GM21786 (cell line): ENCODE results near the gene WDR17.
"Not testable (repeated sequence)": the region's sequence is repeated elsewhere in the genome, so short reads cannot be mapped to it uniquely, and the experiment has no call there.

ENCODE experiments used
- ATAC-seq: cut with Tn5 transposase; IDR thresholded peaks from one replicate; pipeline ENCODE4 v1.9.1; 2021; ENCODE audit not compliant: unreplicated experiment

Gene WDR17

GRCh38 chr4:176189891-176190795 is 124.5 kb downstream of the WDR17 start:
- no peak for ATAC-seq

- no peak for ATAC-seq
Observed at GRCh38 chr4:176191974-176192373, 126.3 kb downstream of the WDR17 start.

DNA sequence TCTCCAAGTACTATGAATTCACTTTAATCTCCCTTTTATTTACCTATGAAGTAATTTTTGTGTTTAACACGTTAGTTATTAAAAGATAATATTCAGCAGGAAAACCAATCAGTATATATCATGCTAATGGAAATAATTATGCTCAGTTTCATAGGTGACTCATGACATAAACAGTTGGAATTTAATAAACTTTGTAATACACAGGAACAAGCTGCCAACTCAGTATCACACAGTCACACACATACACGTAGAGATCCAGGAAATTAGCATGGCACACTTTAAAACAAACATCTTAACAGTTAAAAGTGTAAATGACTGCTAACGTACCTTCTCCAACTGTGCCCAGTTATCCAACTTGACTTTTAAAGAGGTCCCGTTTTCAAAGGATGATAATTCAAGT is 127.5 kb downstream of the WDR17 start:
- no peak for ATAC-seq

- no peak for ATAC-seq
Observed at GRCh38 chr4:176193938-176194337, 128.3 kb downstream of the WDR17 start.

DNA sequence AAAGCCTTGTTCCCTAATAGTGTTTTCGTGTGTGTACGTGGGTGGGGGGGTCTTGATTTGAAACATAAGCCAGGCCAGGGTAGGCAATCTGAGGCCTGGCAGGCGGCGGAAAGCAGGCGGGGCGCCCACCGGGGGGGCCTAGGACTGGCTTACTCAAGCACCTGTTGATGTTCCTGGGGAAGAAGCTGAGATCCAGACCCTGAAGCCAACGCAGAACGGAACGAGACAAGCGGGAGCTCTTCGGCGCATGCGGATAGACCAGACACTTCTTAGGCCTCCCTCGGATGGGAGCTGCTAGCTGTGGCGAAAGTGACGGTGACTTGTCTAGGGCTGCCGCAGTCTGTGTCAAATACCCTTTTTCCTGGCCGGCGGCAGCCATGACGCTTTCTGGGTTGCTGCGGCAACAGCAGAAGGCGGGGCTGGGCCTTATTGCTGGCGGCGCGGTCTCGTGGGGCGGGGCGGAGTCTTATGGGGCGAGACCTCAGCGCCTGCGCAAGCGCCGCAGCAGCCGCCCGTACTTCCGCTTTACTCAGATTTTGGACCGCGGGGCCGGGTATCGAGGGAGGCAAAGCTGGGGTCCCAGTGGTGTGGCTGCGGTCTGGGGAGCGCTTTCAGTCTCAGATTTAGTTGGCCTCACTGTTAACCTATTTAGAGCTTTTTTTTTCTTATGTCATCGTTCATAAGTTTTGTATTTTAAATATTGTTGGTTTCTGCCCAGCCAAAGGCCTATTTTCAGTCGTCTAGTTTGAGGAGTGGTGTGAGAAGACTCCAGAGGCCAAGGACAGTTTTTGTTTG is 129.7 kb downstream of the WDR17 start, which contains the start of gene SPATA4:
Gene SPATA4, minus strand, starts transcription at position 402 of the 795 bp plus-strand sequence. Its CDS starts 23 bp downstream, at position 379.
- peak; percentile 97 for ATAC-seq

DNA sequence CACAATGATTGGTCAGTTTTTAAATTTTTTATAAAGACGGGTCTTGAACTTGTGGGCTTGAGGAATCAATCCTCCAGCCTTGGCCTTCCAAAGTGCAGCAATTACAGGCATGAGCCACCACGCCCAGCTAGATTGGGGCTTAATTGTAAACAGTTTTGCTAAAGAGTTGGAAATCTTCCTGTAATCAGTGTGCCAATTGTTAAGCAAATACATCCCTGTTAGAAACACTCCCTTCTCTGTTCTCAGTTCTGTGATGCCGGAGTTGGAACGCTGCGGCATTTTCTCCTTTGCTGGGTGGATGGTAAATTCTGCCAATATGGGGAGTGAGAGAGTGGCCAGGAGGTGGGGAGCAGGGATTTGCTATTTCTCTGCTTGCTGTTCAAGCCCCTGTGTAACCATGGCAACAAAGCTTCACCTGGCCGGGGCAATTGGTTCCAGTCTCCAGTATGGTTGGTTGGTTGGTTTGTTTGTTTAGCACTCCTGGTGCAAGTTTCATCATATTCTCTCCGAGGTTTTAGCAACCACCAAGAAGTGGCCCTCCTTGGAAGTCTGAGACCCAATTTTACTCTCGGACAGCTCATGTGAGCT is 132.8 kb downstream of the WDR17 start:
- no peak for ATAC-seq

DNA sequence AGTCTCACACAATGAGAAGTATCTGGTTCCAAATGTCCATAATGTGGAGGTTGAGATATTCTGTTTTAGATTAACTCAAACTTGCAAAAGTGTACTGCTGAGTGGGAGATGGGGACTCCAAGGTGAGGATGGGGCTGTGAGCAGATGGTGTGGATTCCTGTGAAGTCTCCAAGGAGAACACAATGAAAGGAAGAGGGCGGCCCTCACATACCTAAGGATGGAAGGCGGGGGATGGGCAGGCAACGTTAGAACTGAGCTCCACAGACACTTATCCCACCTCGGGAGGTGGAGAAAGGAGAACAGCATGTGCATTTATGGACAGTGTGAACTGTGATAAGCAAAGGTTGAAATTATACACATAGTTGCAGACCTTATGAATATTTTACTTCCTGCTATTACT is 139.7 kb downstream of the WDR17 start:
- no peak for ATAC-seq

GRCh38 chr4:176207839-176208238 is 142.2 kb downstream of the WDR17 start:
- ATAC-seq, result no peak

- no peak for ATAC-seq
Observed at GRCh38 chr4:176209535-176209934, 143.9 kb downstream of the WDR17 start.

- ATAC-seq, result no peak
Observed at GRCh38 chr4:176210101-176210500, 144.5 kb downstream of the WDR17 start.

GRCh38 chr4:176210579-176211296 is 145.1 kb downstream of the WDR17 start:
- ATAC-seq, result no peak

DNA sequence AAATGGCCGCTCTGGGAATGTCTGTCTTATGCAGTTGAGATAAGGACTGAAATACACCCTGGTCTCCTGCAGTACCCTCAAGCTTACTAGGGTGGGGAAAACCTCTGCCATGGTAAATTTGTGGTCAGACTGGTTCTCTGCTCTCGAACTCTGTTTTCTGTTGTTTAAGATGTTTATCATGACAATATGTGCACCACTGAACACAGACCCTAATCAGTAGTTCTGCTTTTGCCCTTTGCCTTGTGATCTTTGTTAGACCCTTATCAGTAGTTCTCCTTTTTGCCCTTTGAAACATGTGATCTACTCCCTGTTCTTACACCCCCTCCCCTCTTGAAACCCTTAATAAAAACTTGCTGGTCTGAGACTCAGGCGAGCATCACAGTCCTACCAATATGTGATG is 146.7 kb downstream of the WDR17 start:
- ATAC-seq, result not testable (repeated sequence)

GRCh38 chr4:176217510-176217909 is 151.9 kb downstream of the WDR17 start:
- peak; percentile 67 for ATAC-seq

GRCh38 chr4:176222149-176222548 is 156.5 kb downstream of the WDR17 start:
- ATAC-seq, result no peak

DNA sequence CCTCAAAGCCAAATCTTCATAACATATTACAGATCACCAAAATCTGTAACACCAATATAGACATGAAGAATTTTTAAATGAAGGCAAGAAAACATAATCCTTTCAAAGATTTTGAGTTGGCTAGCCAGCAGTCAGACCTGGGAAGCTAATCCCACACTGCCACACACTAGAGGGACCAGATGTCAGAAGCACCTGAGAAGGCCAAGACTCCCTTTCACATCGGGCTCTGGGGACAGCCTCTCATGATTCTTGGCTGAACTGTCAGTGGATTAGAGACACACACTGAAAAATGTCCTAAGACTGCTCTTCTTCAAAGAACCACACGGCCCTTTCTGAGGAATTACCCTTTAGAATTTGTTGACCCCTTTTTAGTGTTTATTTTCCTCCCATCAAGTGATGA is 157.9 kb downstream of the WDR17 start:
- ATAC-seq, result no peak

DNA sequence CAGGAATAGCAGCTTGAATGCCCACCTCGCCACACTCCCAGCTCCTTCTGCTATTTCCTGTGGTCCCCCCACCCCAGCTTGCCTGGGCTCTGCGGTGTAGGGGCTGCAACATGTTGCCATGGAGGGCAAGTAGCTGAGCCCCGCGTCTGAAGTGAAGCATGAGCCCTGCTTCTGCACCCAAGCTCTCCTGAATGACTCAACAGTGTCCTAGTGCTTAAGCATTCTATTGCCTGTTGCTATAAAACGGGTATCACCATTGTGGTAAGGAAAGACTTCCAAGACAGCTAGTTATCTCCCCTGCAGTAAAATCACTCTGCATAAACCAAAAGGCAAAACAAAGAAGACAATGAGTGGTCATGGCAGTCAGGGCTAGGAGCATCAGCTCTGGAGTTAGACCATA is 161.1 kb downstream of the WDR17 start:
- no peak for ATAC-seq

DNA sequence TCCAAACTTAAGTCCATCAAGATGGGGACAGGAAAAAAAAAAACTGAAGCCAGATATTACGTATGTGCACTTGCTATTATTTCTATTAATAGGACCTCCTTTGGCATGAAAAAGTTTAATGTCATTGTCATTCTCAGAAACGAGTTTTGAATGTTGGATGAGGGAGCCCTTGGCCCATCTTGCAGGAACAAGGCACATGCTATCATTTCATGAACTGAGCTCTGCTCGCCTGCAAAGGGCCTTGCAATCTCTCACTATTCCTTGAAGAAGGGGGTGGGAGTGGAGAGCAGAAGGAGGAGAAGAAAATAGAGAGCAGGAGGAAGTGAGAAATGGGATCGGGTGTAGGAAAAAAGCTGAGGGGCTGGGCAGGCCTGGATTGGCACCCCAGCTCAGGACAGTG is 164.0 kb downstream of the WDR17 start:
- ATAC-seq, result no peak
